HepG2 (cell line): Measurements from ENCODE around the gene DHX34. TPM values are rescaled to one million over a fixed set of nuclear protein-coding genes. Genes with fewer than 3 reads are reported as not detected.
"Not testable (repeated sequence)": the region's sequence is repeated elsewhere in the genome, so short reads cannot be mapped to it uniquely, and the experiment has no call there.

Experiments used
- ATAC-seq: fragments of 200-7000 bp; cut with Tn5 transposase; 3 replicates; pipeline ENCODE4 v1.9.1; 2020; ENCODE audit warnings: mild to moderate bottlenecking, moderate library complexity
- BruUV-seq: library from RNA; stranded (reverse); fragments of 400-500 nt; replicated peaks from 2 replicates; lab custom pipeline; 2021; lab: Mats Ljungman, UMichigan
- CTCF ChIA-PET: fragments of 300-600 bp; formaldehyde crosslinking; extraction: SDS; loops from one replicate; lab custom pipeline; 2021; ENCODE audit warnings: low total read pairs, inconsistent platforms, low intra/inter-chr PET ratio; lab: Yijun Ruan, JAX
- POLR2A ChIA-PET: fragments of 350-600 bp; sonication (Branson Sonifier 250); formaldehyde crosslinking; loops from one replicate; lab custom pipeline; 2020; ENCODE audit warnings: antibody characterized with exemption, inconsistent platforms; lab: Yijun Ruan, JAX
- DNase-seq: peaks from one replicate; pipeline ENCODE4 v3.0.0-alpha.2; 2015; ENCODE audit warnings: low spot score
- FAIRE-seq: peaks from 3 replicates; lab custom pipeline; 2011; peaks lifted over from hg19 to GRCh38; lab: Jason Lieb, UNC
- H2AFZ ChIP-seq: one replicate; pipeline ENCODE4 v1.6.1; 2011; ENCODE audit warnings: low read length, inconsistent platforms
- H3K27ac ChIP-seq: fragments of 300-600 bp; 3 replicates; pipeline ENCODE4 v1.8.0; 2011; ENCODE audit warnings: mixed run types, mild to moderate bottlenecking, mixed read lengths, low read length, inconsistent platforms; ENCODE audit not compliant: insufficient read depth; ENCODE audit errors: extremely low read length
- H3K27me3 ChIP-seq, 2 experiments: fragments of 200-600 bp in 1 of 2; 2 replicates in 1 of 2; 3 replicates in 1 of 2; pipeline versions ENCODE4 v1.6.0 to v1.8.0; 2011; ENCODE audit warnings: low read length in 2 of 2, mild to moderate bottlenecking in 2 of 2, moderate library complexity in 2 of 2, inconsistent platforms in 1 of 2; ENCODE audit not compliant: insufficient read depth in 2 of 2, control insufficient read depth in 1 of 2
- H3K36me3 ChIP-seq, 2 experiments: fragments of 200-600 bp in 1 of 2; replicated peaks in 1 of 2; 2 replicates in 1 of 2; 3 replicates in 1 of 2; pipeline versions ENCODE4 v1.5.1 to v1.8.0; 2011; ENCODE audit warnings: low read length in 2 of 2, inconsistent platforms in 1 of 2; ENCODE audit not compliant: insufficient read depth in 2 of 2, control insufficient read depth in 1 of 2
- H3K4me1 ChIP-seq: 2 replicates; pipeline ENCODE4 v1.5.1; 2012; ENCODE audit warnings: low read length, inconsistent platforms; ENCODE audit not compliant: insufficient read depth
- H3K4me2 ChIP-seq: 2 replicates; pipeline ENCODE4 v1.6.0; 2011; ENCODE audit warnings: low read depth, low read length, inconsistent platforms
- H3K4me3 ChIP-seq, 3 experiments: fragments of 200-600 bp in 1 of 3; sonication (generic), shearing (Covaris generic) in 1 of 3; replicated peaks in 1 of 3; 2 replicates each; pipeline ENCODE4 v1.5.1; 2011 to 2016; ENCODE audit warnings: low read length in 3 of 3, inconsistent platforms in 2 of 3, low read depth in 2 of 3, mild to moderate bottlenecking in 2 of 3, control low read depth in 1 of 3, mixed read lengths in 1 of 3; ENCODE audit not compliant: insufficient read depth in 1 of 3
- H3K79me2 ChIP-seq: one replicate; pipeline ENCODE4 v1.6.1; 2011; ENCODE audit warnings: low read length, inconsistent platforms; ENCODE audit not compliant: insufficient read depth
- H3K9ac ChIP-seq: 2 replicates; pipeline ENCODE4 v1.6.0; 2011; ENCODE audit warnings: mild to moderate bottlenecking, low read depth, low read length, inconsistent platforms; ENCODE audit not compliant: insufficient read depth
- H3K9me3 ChIP-seq: 2 replicates; pipeline ENCODE4 v1.5.1; 2012; ENCODE audit warnings: mild to moderate bottlenecking, low read length
- H4K20me1 ChIP-seq: 2 replicates; pipeline ENCODE4 v1.6.0; 2011; ENCODE audit warnings: inconsistent platforms, mild to moderate bottlenecking, low read length, moderate library complexity; ENCODE audit not compliant: insufficient read depth
- ELF4 ChIP-seq: sonication (generic); formaldehyde crosslinking; IDR thresholded peaks from 2 replicates; pipeline ENCODE4 v1.5.0; 2020; ENCODE audit warnings: missing genetic modification reagents, mild to moderate bottlenecking, moderate library complexity, borderline replicate concordance
- HHEX ChIP-seq: IDR thresholded peaks from 2 replicates; pipeline ENCODE4 v1.6.1; 2016; ENCODE audit warnings: control low read depth
- RBFOX2 ChIP-seq: fragments of 200-400 bp; formaldehyde crosslinking; IDR thresholded peaks from 2 replicates; pipeline ENCODE4 v1.6.1; 2017; ENCODE audit warnings: low read depth, mild to moderate bottlenecking, low read length
- SP4 ChIP-seq: sonication (generic); formaldehyde crosslinking; IDR thresholded peaks from 2 replicates; pipeline ENCODE4 v1.8.1; 2023; ENCODE audit warnings: mild to moderate bottlenecking, missing genetic modification reagents
- THAP11 ChIP-seq: IDR thresholded peaks from 2 replicates; pipeline ENCODE4 v1.6.1; 2016; ENCODE audit warnings: missing biosample characterization, missing genetic modification reagents
- ZNF143 ChIP-seq: sonication (generic); formaldehyde crosslinking; IDR thresholded peaks from 2 replicates; pipeline ENCODE4 v1.4.0; 2020; ENCODE audit warnings: missing genetic modification reagents
- WGBS: methylation state at CpG from one replicate; pipeline ENCODE4 v1.1.6; 2017; ENCODE audit warnings: low lambda C conversion rate; 5-methylcytosine and 5-hydroxymethylcytosine counted together
- in situ Hi-C: cut with HindIII; loops from 2 replicates; pipeline ENCODE4 v1.10.0; 2017; ENCODE audit warnings: low pct_unique_long_range_greater_than_20kb; ENCODE audit not compliant: extremely low pct_ligation_motif_present
- intact Hi-C: fragments of 100-400 bp; cut with micrococcal nuclease; formaldehyde crosslinking; loops from one replicate; pipeline ENCODE4 v1.10.0; 2022; ENCODE audit not compliant: unreplicated experiment
- polyA plus RNA-seq, 8 experiments: library from polyadenylated mRNA; depleted of rRNA in 3 of 8; stranded (reverse) in 7 of 8; unstranded in 1 of 8; fragments of >200 nt; fragmentation: Illumina TruSeq in 4 of 8; extraction: Trizol in 4 of 8; gene quantifications; 2 replicates each; pipeline versions ENCODE4 v1.2.1 to v1.2.3, GENCODE V29; 2011 to 2016; ENCODE audit warnings: low read depth in 4 of 8, missing spikeins in 1 of 8, mixed read lengths in 1 of 8; ENCODE audit not compliant: insufficient read depth in 1 of 8
- total RNA-seq, 5 experiments: library from RNA; depleted of rRNA; stranded (reverse); fragments of >200 nt; fragmentation: Illumina TruSeq; extraction: Trizol; gene quantifications; 2 replicates each; pipeline ENCODE4 v1.2.3, GENCODE V29; 2016; ENCODE audit warnings: low read depth in 1 of 5
- TF ChIP-seq, protein P1 (sequence below): IDR thresholded peaks from 2 replicates; pipeline ENCODE4 v1.6.1; 2016; ENCODE audit warnings: mild to moderate bottlenecking
- TF ChIP-seq, protein P2 (sequence below): sonication (generic); formaldehyde crosslinking; IDR thresholded peaks from 2 replicates; pipeline ENCODE4 v1.4.0; 2020; ENCODE audit warnings: mild to moderate bottlenecking, missing genetic modification reagents

DHX34 gene
- total and polyA plus RNA-seq, 2 of the 13 experiments (the other 11 are each of a cell fraction or from before 2014, with no cell fraction given) = 9.2 to 12.0 TPM

DNA sequence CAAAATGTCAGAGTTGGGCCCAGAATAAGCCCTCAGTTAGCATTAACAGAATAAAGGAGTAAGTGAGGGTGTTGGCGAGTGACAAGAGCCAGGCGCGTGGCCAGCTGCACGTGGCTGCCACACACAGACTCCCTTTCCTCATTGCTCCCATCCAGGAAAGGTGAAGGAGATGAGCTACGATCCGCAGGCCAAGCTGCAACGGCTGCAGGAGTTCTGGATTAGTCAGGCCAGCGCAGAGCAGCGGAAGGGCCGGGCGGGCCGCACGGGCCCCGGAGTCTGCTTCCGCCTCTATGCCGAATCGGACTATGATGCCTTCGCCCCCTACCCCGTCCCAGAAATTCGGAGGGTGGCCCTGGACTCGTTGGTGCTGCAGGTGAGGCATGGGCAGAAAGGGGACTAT lies 13.2 kb downstream of the DHX34 start:
- Histone ChIP-seq H3K27me3 (no peaks in the 10 kb centered on the region), H3K36me3 (peaks cover 36 to 68% of the 10 kb centered on the region in 2 experiments), H3K79me2 (no peaks in the 10 kb centered on the region), H3K9me3 (no peaks in the 10 kb centered on the region), H3K27ac (no peak overlapping the region), H3K4me3 (no peak overlapping the region), H3K4me2 (no peak overlapping the region), H3K9ac (no peak overlapping the region), H4K20me1 (0 out of 2 replicates have a peak, but pooled peaks cover 6% of the 10 kb centered on the region), H2AFZ (no peak overlapping the region), H3K4me1 (no peaks in the 10 kb centered on the region)
- intact Hi-C loops (no loop called here), in situ Hi-C loops (no loop called here)
- TF ChIP-seq SP4 (CRISPR knock-in tag) (no peak), RBFOX2 (0 out of 2 replicates have a peak, but pooled peaks have one; percentile 27)
- TF ChIP-seq, protein P1, sequence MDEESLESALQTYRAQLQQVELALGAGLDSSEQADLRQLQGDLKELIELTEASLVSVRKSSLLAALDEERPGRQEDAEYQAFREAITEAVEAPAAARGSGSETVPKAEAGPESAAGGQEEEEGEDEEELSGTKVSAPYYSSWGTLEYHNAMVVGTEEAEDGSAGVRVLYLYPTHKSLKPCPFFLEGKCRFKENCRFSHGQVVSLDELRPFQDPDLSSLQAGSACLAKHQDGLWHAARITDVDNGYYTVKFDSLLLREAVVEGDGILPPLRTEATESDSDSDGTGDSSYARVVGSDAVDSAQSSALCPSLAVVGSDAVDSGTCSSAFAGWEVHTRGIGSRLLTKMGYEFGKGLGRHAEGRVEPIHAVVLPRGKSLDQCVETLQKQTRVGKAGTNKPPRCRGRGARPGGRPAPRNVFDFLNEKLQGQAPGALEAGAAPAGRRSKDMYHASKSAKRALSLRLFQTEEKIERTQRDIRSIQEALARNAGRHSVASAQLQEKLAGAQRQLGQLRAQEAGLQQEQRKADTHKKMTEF (CRISPR knock-in tag) = no peak
- ChIA-PET POLR2A (interaction anchor here (0.6 kb wide), 1 partner anchor 88 kb away, joined by 4 read pairs; no protein-coding TSS in a partner anchor), CTCF (no interaction called here)
- 97% methylated on average over 20 of the region's 21 CpGs for WGBS
- BruUV-seq = no TSS peak
- no peak for DNase-seq
- no peak for ATAC-seq
- no peak for FAIRE-seq

DNA sequence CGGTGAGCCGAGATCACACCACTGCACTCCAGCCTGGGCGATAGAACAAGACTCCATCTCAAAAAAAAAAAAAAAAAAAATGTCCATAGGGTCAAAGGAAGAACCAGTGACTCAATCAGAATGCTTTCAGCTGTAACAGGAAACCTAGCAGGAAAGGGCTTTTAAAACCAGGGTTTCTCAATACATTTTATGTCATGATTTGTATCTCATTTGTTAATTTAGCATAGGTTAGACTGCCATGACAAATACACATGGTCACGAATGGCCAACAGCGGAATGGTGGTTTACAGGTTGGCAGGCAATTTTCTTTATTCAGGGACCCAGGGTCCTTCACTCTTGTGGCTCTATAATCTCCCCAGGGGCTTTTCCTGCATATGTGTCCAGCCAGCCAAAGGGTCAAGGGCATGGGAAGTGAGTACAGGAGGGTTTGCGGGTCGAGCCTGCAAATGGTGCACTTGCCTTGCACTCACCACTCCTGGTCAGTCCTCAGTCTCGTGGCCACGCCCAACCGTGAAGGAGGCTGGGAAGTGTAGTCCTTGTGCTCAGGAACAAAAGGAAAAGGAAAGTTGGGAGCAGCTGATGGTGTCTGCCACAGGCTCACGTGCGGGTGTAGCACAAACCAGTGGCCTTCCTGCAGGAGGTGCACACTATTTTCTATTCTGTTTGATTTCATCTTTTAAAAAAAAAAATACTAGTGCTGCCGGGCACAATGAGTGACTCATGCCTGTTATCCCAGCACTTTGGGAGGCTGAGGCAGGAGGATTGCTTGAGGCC lies 14.8 kb downstream of the DHX34 start:
- H3K4me2 ChIP-seq = no peak overlapping the region
- intact Hi-C loops = no loop called here
- no peak overlapping the region for H2AFZ ChIP-seq
- TF ChIP-seq ZNF143 (CRISPR knock-in tag) (peak; percentile 75), HHEX (CRISPR knock-in tag) (no peak), THAP11 (peak; percentile 70), ELF4 (CRISPR knock-in tag) (no peak)
- TF ChIP-seq, protein P2, sequence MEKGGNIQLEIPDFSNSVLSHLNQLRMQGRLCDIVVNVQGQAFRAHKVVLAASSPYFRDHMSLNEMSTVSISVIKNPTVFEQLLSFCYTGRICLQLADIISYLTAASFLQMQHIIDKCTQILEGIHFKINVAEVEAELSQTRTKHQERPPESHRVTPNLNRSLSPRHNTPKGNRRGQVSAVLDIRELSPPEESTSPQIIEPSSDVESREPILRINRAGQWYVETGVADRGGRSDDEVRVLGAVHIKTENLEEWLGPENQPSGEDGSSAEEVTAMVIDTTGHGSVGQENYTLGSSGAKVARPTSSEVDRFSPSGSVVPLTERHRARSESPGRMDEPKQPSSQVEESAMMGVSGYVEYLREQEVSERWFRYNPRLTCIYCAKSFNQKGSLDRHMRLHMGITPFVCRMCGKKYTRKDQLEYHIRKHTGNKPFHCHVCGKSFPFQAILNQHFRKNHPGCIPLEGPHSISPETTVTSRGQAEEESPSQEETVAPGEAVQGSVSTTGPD (CRISPR knock-in tag) = no peak
- no peaks in the 10 kb centered on the region for H3K27me3 ChIP-seq
- no peak for DNase-seq
- H3K4me3 ChIP-seq = no peak overlapping the region
- ChIA-PET CTCF (no interaction called here), POLR2A (no interaction called here)
- WGBS = 94% methylated on average over 13 of the region's 13 CpGs
- no peak for FAIRE-seq
- no peak; the same call in 2 of the 3 replicates for ATAC-seq
- no peaks in the 10 kb centered on the region for H3K9me3 ChIP-seq
- H3K36me3 ChIP-seq = peaks cover 29 to 57% of the 10 kb centered on the region in 2 experiments
- H3K27ac ChIP-seq = no peak overlapping the region
- no peak overlapping the region for H3K9ac ChIP-seq
- H3K79me2 ChIP-seq = no peaks in the 10 kb centered on the region
- H4K20me1 ChIP-seq = 0 out of 2 replicates have a peak, but pooled peaks cover 6% of the 10 kb centered on the region
- TSS peak; percentile 50 for BruUV-seq
- in situ Hi-C loops = no loop called here
- H3K4me1 ChIP-seq = no peaks in the 10 kb centered on the region

DNA sequence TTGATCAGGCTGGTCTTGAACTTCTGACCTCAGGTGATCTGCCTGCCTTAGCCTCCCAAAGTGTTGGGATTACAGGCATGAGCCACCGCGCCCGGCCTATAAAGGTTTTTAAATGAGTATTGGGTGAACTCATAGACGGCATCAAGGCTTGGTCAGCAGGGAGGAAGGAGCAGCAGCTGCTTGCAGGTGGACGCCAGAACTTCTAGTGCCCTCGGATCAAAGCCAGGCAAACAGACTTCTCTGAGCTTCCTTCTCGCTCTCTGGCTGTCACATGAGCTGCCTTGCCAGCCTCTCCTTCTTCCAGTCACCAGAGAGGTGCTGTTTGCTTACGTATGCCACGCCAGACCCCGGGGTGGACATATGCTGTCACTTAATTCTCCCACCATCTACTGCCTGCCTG lies 16.3 kb downstream of the DHX34 start:
- peaks cover 20 to 58% of the 10 kb centered on the region in 2 experiments for H3K36me3 ChIP-seq
- H3K27ac ChIP-seq, ATAC-seq, intact Hi-C loops, H4K20me1 ChIP-seq, FAIRE-seq, DNase-seq, H3K4me2 ChIP-seq, H2AFZ ChIP-seq, BruUV-seq, H3K4me1 ChIP-seq, H3K79me2 ChIP-seq, H3K9me3 ChIP-seq, H3K4me3 ChIP-seq, H3K9ac ChIP-seq, H3K27me3 ChIP-seq, in situ Hi-C loops, CTCF ChIA-PET, POLR2A ChIA-PET: not testable (repeated sequence)
- 88% methylated on average over 10 of the region's 10 CpGs for WGBS
